ENCODE measurements around the gene SAPCD2. TPM values are rescaled to one million over a fixed set of nuclear protein-coding genes. Genes with fewer than 3 reads are reported as not detected.

The SAPCD2 gene
- total RNA-seq, 4 donors from 2014 or later, result 0.16 to 0.24 (median 0.17) TPM; not detected in 1

DNA sequence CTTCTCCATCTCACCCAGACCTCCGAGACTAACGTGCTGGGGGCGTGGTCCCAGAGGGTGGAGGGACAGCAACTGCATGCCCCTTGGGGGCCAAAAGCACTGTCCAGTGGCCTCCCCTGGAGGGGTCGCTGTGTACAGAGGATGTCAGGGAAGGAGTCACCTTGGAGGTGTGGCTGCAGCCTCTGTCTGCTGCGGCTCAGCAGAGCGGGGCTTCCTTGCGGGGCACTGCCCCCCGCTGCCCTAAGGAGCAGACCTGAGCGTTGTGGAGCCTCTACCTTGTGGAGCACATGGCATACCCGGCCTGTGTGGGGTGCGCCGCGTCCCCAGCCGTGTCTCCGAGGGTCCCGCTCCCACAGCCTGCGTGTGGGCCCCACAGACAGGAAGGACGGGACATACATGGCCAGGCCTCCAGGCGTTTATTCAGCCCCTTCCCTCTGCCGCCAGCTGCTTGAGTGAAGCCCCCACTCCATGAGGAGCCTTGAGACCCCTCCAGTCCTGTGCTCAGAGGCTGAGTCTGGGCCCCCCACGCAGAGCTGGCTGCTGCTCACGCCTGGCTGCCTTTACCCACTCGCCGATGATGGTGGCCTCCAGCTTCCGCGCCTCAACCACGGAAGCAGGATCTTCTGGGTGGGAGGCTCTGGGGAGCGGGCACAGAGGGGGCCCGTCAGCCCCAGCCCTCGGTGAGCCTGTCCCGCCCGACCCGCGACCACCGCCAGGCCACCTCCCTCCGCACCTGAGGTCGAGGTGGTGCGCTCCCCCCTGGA lies 40.0 kb upstream of the SAPCD2 start:
- in situ Hi-C loops (cut with MboI; ENCODE audit: low sequenced_read_pairs in 4 of 4), result loop anchor here in 2 of 4 donors (10.0 kb wide), 1 partner anchor 124 kb away; the partner anchor contains the start of gene SLC34A3 (in 2 of the 2)
- peaks cover 0 to 71% of the 10 kb centered on the region in 2 donors for H3K36me3 ChIP-seq
- intact Hi-C loops (cut with DNase I; ENCODE audit: low total_unique reads), result no loop called here

GRCh38 chr9:137109250-137110146 lies 39.1 kb upstream of the SAPCD2 start:
- no peak for DNase-seq

More for the DNA sequence above, 40.0 kb upstream of the SAPCD2 start:
- Histone ChIP-seq H3K9me3 (no peaks in the 10 kb centered on the region), H3K27me3 (no peaks in the 10 kb centered on the region), H3K4me3 (no peak overlapping the region), H3K27ac (no peak overlapping the region), H3K4me1 (peaks cover 5 to 9% of the 10 kb centered on the region in 2 donors)
- TF ChIP-seq, protein P1, sequence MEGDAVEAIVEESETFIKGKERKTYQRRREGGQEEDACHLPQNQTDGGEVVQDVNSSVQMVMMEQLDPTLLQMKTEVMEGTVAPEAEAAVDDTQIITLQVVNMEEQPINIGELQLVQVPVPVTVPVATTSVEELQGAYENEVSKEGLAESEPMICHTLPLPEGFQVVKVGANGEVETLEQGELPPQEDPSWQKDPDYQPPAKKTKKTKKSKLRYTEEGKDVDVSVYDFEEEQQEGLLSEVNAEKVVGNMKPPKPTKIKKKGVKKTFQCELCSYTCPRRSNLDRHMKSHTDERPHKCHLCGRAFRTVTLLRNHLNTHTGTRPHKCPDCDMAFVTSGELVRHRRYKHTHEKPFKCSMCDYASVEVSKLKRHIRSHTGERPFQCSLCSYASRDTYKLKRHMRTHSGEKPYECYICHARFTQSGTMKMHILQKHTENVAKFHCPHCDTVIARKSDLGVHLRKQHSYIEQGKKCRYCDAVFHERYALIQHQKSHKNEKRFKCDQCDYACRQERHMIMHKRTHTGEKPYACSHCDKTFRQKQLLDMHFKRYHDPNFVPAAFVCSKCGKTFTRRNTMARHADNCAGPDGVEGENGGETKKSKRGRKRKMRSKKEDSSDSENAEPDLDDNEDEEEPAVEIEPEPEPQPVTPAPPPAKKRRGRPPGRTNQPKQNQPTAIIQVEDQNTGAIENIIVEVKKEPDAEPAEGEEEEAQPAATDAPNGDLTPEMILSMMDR (IDR thresholded peaks at IDR 0.05 in 4 of 5, conservative IDR thresholded peaks at IDR 0.05 in 1 of 5), result no peak
- no peak for TF ChIP-seq POLR2A (IDR thresholded peaks at IDR 0.05)
- DNase-seq (no peak), ATAC-seq (no peak)

DNA sequence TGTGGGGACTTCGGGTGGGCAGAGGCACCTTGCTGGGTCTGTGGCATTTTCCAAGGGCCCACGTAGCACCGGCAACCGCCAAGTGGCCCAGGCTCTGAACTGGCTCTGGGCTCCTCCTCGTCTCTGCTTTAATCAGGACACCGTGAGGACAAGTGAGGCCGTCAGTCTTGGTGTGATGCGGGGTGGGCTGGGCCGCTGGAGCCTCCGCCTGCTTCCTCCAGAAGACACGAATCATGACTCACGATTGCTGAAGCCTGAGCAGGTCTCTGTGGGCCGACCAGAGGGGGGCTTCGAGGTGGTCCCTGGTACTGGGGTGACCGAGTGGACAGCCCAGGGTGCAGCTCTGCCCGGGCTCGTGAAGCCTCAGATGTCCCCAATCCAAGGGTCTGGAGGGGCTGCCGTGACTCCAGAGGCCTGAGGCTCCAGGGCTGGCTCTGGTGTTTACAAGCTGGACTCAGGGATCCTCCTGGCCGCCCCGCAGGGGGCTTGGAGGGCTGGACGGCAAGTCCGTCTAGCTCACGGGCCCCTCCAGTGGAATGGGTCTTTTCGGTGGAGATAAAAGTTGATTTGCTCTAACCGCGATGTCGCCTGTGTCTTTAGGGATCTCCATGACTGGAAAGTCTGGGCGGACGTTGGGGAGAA lies 38.4 kb upstream of the SAPCD2 start:
- peaks cover 0 to 85% of the 10 kb centered on the region in 2 donors for H3K36me3 ChIP-seq
- TF ChIP-seq POLR2A (IDR thresholded peaks at IDR 0.05), result no peak
- TF ChIP-seq, protein P1 (IDR thresholded peaks at IDR 0.05 in 4 of 5, conservative IDR thresholded peaks at IDR 0.05 in 1 of 5), result no peak
- in situ Hi-C loops (cut with MboI; ENCODE audit: low sequenced_read_pairs in 4 of 4) (no loop called here), intact Hi-C loops (cut with DNase I; ENCODE audit: low total_unique reads) (no loop called here)
- H3K27ac ChIP-seq, result no peak overlapping the region
- H3K27me3 ChIP-seq, result no peaks in the 10 kb centered on the region
- H3K4me1 ChIP-seq, result peaks cover 0 to 4% of the 10 kb centered on the region in 2 donors
- ATAC-seq, result no peak
- H3K9me3 ChIP-seq, result no peaks in the 10 kb centered on the region
- DNase-seq, result no peak
- H3K4me3 ChIP-seq, result no peak overlapping the region

More at GRCh38 chr9:137109250-137110146, 39.1 kb upstream of the SAPCD2 start:
- Histone ChIP-seq H3K4me3 (no peak overlapping the region), H3K4me1 (peaks cover 0 to 5% of the 10 kb centered on the region in 2 donors), H3K27me3 (no peaks in the 10 kb centered on the region), H3K9me3 (no peaks in the 10 kb centered on the region), H3K27ac (no peak overlapping the region), H3K36me3 (peaks cover 0 to 77% of the 10 kb centered on the region in 2 donors)
- no peak for ATAC-seq
- in situ Hi-C loops (cut with MboI; ENCODE audit: low sequenced_read_pairs in 4 of 4) (loop anchor here in 2 of 4 donors (10.0 kb wide), 1 partner anchor 125 kb away; the partner anchor contains the start of gene SLC34A3 (in 2 of the 2)), intact Hi-C loops (cut with DNase I; ENCODE audit: low total_unique reads) (no loop called here)
- TF ChIP-seq POLR2A (IDR thresholded peaks at IDR 0.05), result no peak
- TF ChIP-seq, protein P1 (IDR thresholded peaks at IDR 0.05 in 4 of 5, conservative IDR thresholded peaks at IDR 0.05 in 1 of 5), result no peak

DNA sequence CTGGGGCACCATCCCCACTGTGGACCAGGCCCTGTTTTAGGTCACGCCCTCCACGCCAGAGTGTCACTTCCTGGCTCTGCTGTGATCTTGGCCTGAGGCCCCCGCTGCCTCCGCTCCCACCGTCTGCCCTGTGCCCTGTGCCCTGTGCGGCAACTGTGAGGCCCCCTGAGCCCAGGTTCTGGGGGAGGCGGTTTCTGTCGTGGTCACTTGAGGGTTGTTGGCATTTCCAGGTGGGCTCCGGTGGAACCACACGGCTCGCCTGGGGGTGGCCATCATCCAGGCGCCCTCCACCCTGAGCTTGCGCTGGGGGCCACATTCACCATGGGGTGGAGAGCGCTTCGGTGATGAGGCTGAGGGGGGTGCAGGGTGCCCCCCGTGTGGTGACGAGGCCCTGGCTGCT lies 37.6 kb upstream of the SAPCD2 start:
- ATAC-seq (no peak), DNase-seq (no peak)
- H3K27ac ChIP-seq, result no peak overlapping the region
- H3K36me3 ChIP-seq, result peaks cover 0 to 90% of the 10 kb centered on the region in 2 donors
- no peaks in the 10 kb centered on the region for H3K9me3 ChIP-seq
- no peaks in the 10 kb centered on the region for H3K27me3 ChIP-seq
- H3K4me3 ChIP-seq, result no peak overlapping the region
- in situ Hi-C loops (cut with MboI; ENCODE audit: low sequenced_read_pairs in 4 of 4), result no loop called here
- intact Hi-C loops (cut with DNase I; ENCODE audit: low total_unique reads), result no loop called here
- no peaks in the 10 kb centered on the region for H3K4me1 ChIP-seq
- TF ChIP-seq, protein P1 (IDR thresholded peaks at IDR 0.05 in 4 of 5, conservative IDR thresholded peaks at IDR 0.05 in 1 of 5), result no peak
- TF ChIP-seq POLR2A (IDR thresholded peaks at IDR 0.05), result no peak

Data from gastrocnemius medialis (tissue), 4 donors.